NCI-H345 (cell line): Measurements from ENCODE around the gene NDUFS8.

ENCODE experiments used
- DNase-seq: peaks from one replicate; lab custom pipeline; 2025; lab: John Stamatoyannopoulos, UW

The NDUFS8 gene

GRCh38 chr11:68016161-68016903, 14.1 kb upstream of the NDUFS8 start:
- DNase-seq, result no peak

- DNase-seq, result no peak
These were observed 13.3 kb upstream of the NDUFS8 start for GRCh38 chr11:68016904-68017817.

- DNase-seq, result no peak
These were observed 12.3 kb upstream of the NDUFS8 start for GRCh38 chr11:68017980-68018729.

- no peak for DNase-seq
These were observed 11.7 kb upstream of the NDUFS8 start for GRCh38 chr11:68018730-68019190.

GRCh38 chr11:68019486-68019885, 11.0 kb upstream of the NDUFS8 start:
- no peak for DNase-seq

- no peak for DNase-seq
These were observed 9.9 kb upstream of the NDUFS8 start for GRCh38 chr11:68020575-68020974.

- no peak for DNase-seq
These were observed 9.2 kb upstream of the NDUFS8 start for GRCh38 chr11:68021167-68021787.

- DNase-seq, result no peak
These were observed 8.0 kb upstream of the NDUFS8 start for GRCh38 chr11:68022531-68022930.

- DNase-seq, result no peak
These were observed 6.0 kb upstream of the NDUFS8 start for GRCh38 chr11:68024508-68024907.

- no peak for DNase-seq
These were observed 5.4 kb upstream of the NDUFS8 start for GRCh38 chr11:68025047-68025446.

- DNase-seq, result no peak
These were observed 3.9 kb upstream of the NDUFS8 start for GRCh38 chr11:68026391-68027105.

- DNase-seq, result no peak
These were observed 2.8 kb upstream of the NDUFS8 start for GRCh38 chr11:68027667-68028066.

GRCh38 chr11:68028802-68029545, 1.5 kb upstream of the NDUFS8 start:
- DNase-seq, result no peak

- no peak for DNase-seq
These were observed 623 bp downstream of the NDUFS8 start for GRCh38 chr11:68031144-68031464.

GRCh38 chr11:68032003-68032402, 1.5 kb downstream of the NDUFS8 start:
- DNase-seq, result no peak

- no peak for DNase-seq
These were observed 2.7 kb downstream of the NDUFS8 start for GRCh38 chr11:68032997-68033707.

- no peak for DNase-seq
These were observed 3.2 kb downstream of the NDUFS8 start for GRCh38 chr11:68033708-68034045.

GRCh38 chr11:68035266-68035876, 4.9 kb downstream of the NDUFS8 start:
- DNase-seq, result no peak

GRCh38 chr11:68036141-68036716, 5.7 kb downstream of the NDUFS8 start:
- DNase-seq, result no peak
